HEK293 (cell line): ENCODE results near the gene FAM3C.
"Not testable (repeated sequence)": the region's sequence is repeated elsewhere in the genome, so short reads cannot be mapped to it uniquely, and the experiment has no call there.

Experiments used
- CTCF ChIA-PET: fragments of 350-600 bp; formaldehyde crosslinking; extraction: SDS; loops from one replicate; lab custom pipeline; 2021; ENCODE audit warnings: antibody characterized with exemption; lab: Yijun Ruan, JAX
- POLR2A ChIA-PET: fragments of 300-600 bp; formaldehyde crosslinking; extraction: SDS; loops from one replicate; lab custom pipeline; 2020; ENCODE audit warnings: antibody characterized with exemption, inconsistent platforms; lab: Yijun Ruan, JAX
- H3K27ac ChIP-seq: fragments of 200-500 bp; sonication (Bioruptor generic); 2 replicates; pipeline ENCODE4 v1.5.1; 2014; ENCODE audit warnings: low read depth, low read length, control low read depth, inconsistent platforms; ENCODE audit errors: extremely low read depth
- H3K36me3 ChIP-seq, 2 experiments: fragments of 200-500 bp in 1 of 2; sonication (Bioruptor generic) in 1 of 2; 1 replicate in 1 of 2; 2 replicates in 1 of 2; pipeline ENCODE4 v1.5.1; 2014 to 2017; ENCODE audit warnings: inconsistent platforms in 2 of 2, low read length in 2 of 2; ENCODE audit not compliant: control insufficient read depth in 2 of 2, insufficient read depth in 1 of 2
- H3K4me1 ChIP-seq: fragments of 200-500 bp; sonication (Bioruptor generic); 2 replicates; pipeline ENCODE4 v1.5.1; 2014; ENCODE audit warnings: mild to moderate bottlenecking, low read length, inconsistent platforms; ENCODE audit not compliant: control insufficient read depth, insufficient read depth
- H3K4me3 ChIP-seq: 2 replicates; pipeline ENCODE4 v1.5.1; 2011; ENCODE audit warnings: low read depth, mild to moderate bottlenecking, control low read depth, low read length, moderate library complexity
- H3K9me3 ChIP-seq: fragments of 200-500 bp; sonication (Bioruptor generic); 2 replicates; pipeline ENCODE4 v1.5.1; 2014; ENCODE audit warnings: low read depth, low read length, inconsistent platforms; ENCODE audit not compliant: control insufficient read depth, insufficient read depth
- BCL11B ChIP-seq: fragments of 450-650 bp; formaldehyde crosslinking; IDR thresholded peaks from 2 replicates; pipeline ENCODE4 v1.5.1; 2016; ENCODE audit warnings: low read depth, missing biosample characterization, missing genetic modification characterization
- CTCF ChIP-seq: fragments of 450-650 bp; formaldehyde crosslinking; IDR thresholded peaks from 2 replicates; pipeline ENCODE4 v1.5.1; 2016; ENCODE audit warnings: missing biosample characterization, missing genetic modification characterization
- EGR2 ChIP-seq: fragments of 450-650 bp; formaldehyde crosslinking; IDR thresholded peaks from 2 replicates; pipeline ENCODE4 v1.5.1; 2016; ENCODE audit warnings: low read depth, missing biosample characterization, missing genetic modification characterization
- GLI4 ChIP-seq: fragments of 450-650 bp; formaldehyde crosslinking; IDR thresholded peaks from 2 replicates; pipeline ENCODE4 v1.5.1; 2016; ENCODE audit warnings: missing biosample characterization, missing genetic modification characterization
- KLF1 ChIP-seq: fragments of 450-650 bp; formaldehyde crosslinking; IDR thresholded peaks from 2 replicates; pipeline ENCODE4 v1.5.1; 2016; ENCODE audit warnings: missing biosample characterization, missing genetic modification characterization
- MEIS1 ChIP-seq: sonication (generic); formaldehyde crosslinking; IDR thresholded peaks from 2 replicates; pipeline ENCODE4 v1.8.1; 2022; ENCODE audit warnings: missing genetic modification reagents, mild to moderate bottlenecking, borderline replicate concordance
- OVOL3 ChIP-seq: fragments of 450-650 bp; formaldehyde crosslinking; IDR thresholded peaks from 2 replicates; pipeline ENCODE4 v1.5.1; 2016; ENCODE audit warnings: missing biosample characterization, missing genetic modification characterization
- SP3 ChIP-seq: fragments of 450-650 bp; formaldehyde crosslinking; IDR thresholded peaks from 2 replicates; pipeline ENCODE4 v1.5.1; 2016; ENCODE audit warnings: missing biosample characterization, missing genetic modification characterization
- YY1 ChIP-seq: fragments of 450-650 bp; formaldehyde crosslinking; IDR thresholded peaks from 2 replicates; pipeline ENCODE4 v1.5.1; 2018; ENCODE audit warnings: missing biosample characterization, missing genetic modification characterization
- YY2 ChIP-seq: fragments of 450-650 bp; formaldehyde crosslinking; IDR thresholded peaks from 2 replicates; pipeline ENCODE4 v1.5.1; 2016; ENCODE audit warnings: missing biosample characterization, missing genetic modification characterization
- ZBTB10 ChIP-seq: fragments of 450-650 bp; formaldehyde crosslinking; IDR thresholded peaks from 2 replicates; pipeline ENCODE4 v1.5.1; 2016; ENCODE audit warnings: missing biosample characterization, missing genetic modification characterization
- ZBTB17 ChIP-seq: fragments of 450-650 bp; formaldehyde crosslinking; IDR thresholded peaks from 2 replicates; pipeline ENCODE4 v1.5.1; 2016; ENCODE audit warnings: missing biosample characterization, missing genetic modification characterization
- ZBTB6 ChIP-seq: fragments of 450-650 bp; formaldehyde crosslinking; IDR thresholded peaks from 2 replicates; pipeline ENCODE4 v1.5.1; 2017; ENCODE audit warnings: missing biosample characterization, missing genetic modification characterization
- ZFP37 ChIP-seq: fragments of 450-650 bp; formaldehyde crosslinking; IDR thresholded peaks from 2 replicates; pipeline ENCODE4 v1.5.1; 2016; ENCODE audit warnings: missing biosample characterization, missing genetic modification characterization
- ZFP69B ChIP-seq: fragments of 450-650 bp; formaldehyde crosslinking; IDR thresholded peaks from 2 replicates; pipeline ENCODE4 v1.5.1; 2016; ENCODE audit warnings: missing biosample characterization, missing genetic modification characterization
- ZNF140 ChIP-seq: fragments of 450-650 bp; formaldehyde crosslinking; IDR thresholded peaks from 2 replicates; pipeline ENCODE4 v1.5.1; 2016; ENCODE audit warnings: missing biosample characterization, missing genetic modification characterization
- ZNF169 ChIP-seq: fragments of 450-650 bp; formaldehyde crosslinking; IDR thresholded peaks from 2 replicates; pipeline ENCODE4 v1.5.1; 2016; ENCODE audit warnings: missing biosample characterization, missing genetic modification characterization
- ZNF175 ChIP-seq: fragments of 450-650 bp; formaldehyde crosslinking; IDR thresholded peaks from 2 replicates; pipeline ENCODE4 v1.5.1; 2016; ENCODE audit warnings: missing biosample characterization, missing genetic modification characterization
- ZNF184 ChIP-seq: fragments of 450-650 bp; IDR thresholded peaks from 2 replicates; pipeline ENCODE4 v1.5.1; 2018; ENCODE audit warnings: missing biosample characterization, mild to moderate bottlenecking, missing genetic modification characterization
- ZNF214 ChIP-seq: fragments of 450-650 bp; formaldehyde crosslinking; IDR thresholded peaks from 2 replicates; pipeline ENCODE4 v1.5.1; 2017; ENCODE audit warnings: missing biosample characterization, mild to moderate bottlenecking, missing genetic modification characterization, borderline replicate concordance
- ZNF335 ChIP-seq: fragments of 450-650 bp; formaldehyde crosslinking; conservative IDR thresholded peaks from 2 replicates; pipeline ENCODE4 v1.5.1; 2016; ENCODE audit warnings: missing biosample characterization, missing genetic modification characterization
- ZNF561 ChIP-seq: fragments of 450-650 bp; IDR thresholded peaks from 2 replicates; pipeline ENCODE4 v1.5.1; 2018; ENCODE audit warnings: missing biosample characterization, missing genetic modification characterization, borderline replicate concordance
- ZNF600 ChIP-seq: fragments of 450-650 bp; formaldehyde crosslinking; IDR thresholded peaks from 2 replicates; pipeline ENCODE4 v1.5.1; 2016; ENCODE audit warnings: missing biosample characterization, missing genetic modification characterization
- ZNF621 ChIP-seq: fragments of 450-650 bp; formaldehyde crosslinking; IDR thresholded peaks from 2 replicates; pipeline ENCODE4 v1.5.1; 2017; ENCODE audit warnings: missing biosample characterization, missing genetic modification characterization
- ZNF623 ChIP-seq: fragments of 450-650 bp; formaldehyde crosslinking; IDR thresholded peaks from 2 replicates; pipeline ENCODE4 v1.5.1; 2016; ENCODE audit warnings: missing biosample characterization, missing genetic modification characterization
- ZNF692 ChIP-seq: fragments of 450-650 bp; formaldehyde crosslinking; IDR thresholded peaks from 2 replicates; pipeline ENCODE4 v1.5.1; 2016; ENCODE audit warnings: missing biosample characterization, missing genetic modification characterization
- ZNF76 ChIP-seq: fragments of 450-650 bp; formaldehyde crosslinking; IDR thresholded peaks from 2 replicates; pipeline ENCODE4; 2016; ENCODE audit warnings: low read depth, missing biosample characterization, missing genetic modification characterization, borderline replicate concordance

Gene FAM3C

GRCh38 chr7:121440857-121441503 lies 44.9 kb upstream of the FAM3C start:
- Histone ChIP-seq H3K4me3 (no peak overlapping the region), H3K9me3 (no peaks in the 10 kb centered on the region), H3K4me1 (no peaks in the 10 kb centered on the region), H3K27ac (no peak overlapping the region), H3K36me3 (no peaks in the 10 kb centered on the region)
- CTCF ChIA-PET = no interaction called here
- TF ChIP-seq ZNF623 (tag by site-specific recombination) = no peak
- no peak for TF ChIP-seq CTCF (tag by site-specific recombination)
- TF ChIP-seq ZFP37 (tag by site-specific recombination) = no peak
- TF ChIP-seq ZBTB6 = no peak
- TF ChIP-seq ZNF621 (tag by site-specific recombination) = no peak
- no peak for TF ChIP-seq BCL11B (tag by site-specific recombination)
- no peak for TF ChIP-seq MEIS1
- no peak for TF ChIP-seq GLI4 (tag by site-specific recombination)
- TF ChIP-seq OVOL3 (tag by site-specific recombination) = no peak
- TF ChIP-seq ZNF169 (tag by site-specific recombination) = no peak
- TF ChIP-seq ZNF184 (tag by site-specific recombination) = no peak
- TF ChIP-seq ZNF600 = no peak
- TF ChIP-seq ZNF175 (tag by site-specific recombination) = no peak
- no peak for TF ChIP-seq YY1 (tag by site-specific recombination)
- TF ChIP-seq ZBTB10 (tag by site-specific recombination) = no peak
- no peak for TF ChIP-seq ZNF214
- POLR2A ChIA-PET = no interaction called here

GRCh38 chr7:121438043-121438955 lies 42.2 kb upstream of the FAM3C start:
- CTCF ChIA-PET = interaction anchor here (0.6 to 1.3 kb wide), 4 partner anchors 8 to 140 kb away, joined by 3 to 4 read pairs (median 4); no protein-coding TSS in a partner anchor
- POLR2A ChIA-PET = interaction anchor here (1.1 kb wide), 1 partner anchor 17 kb away, joined by 3 read pairs; no protein-coding TSS in a partner anchor
- not testable (repeated sequence) for H3K4me3 ChIP-seq, H3K27ac ChIP-seq, H3K4me1 ChIP-seq, H3K9me3 ChIP-seq, H3K36me3 ChIP-seq
- TF ChIP-seq ZBTB17 (tag by site-specific recombination) = peak; percentile 68
- TF ChIP-seq YY2 (tag by site-specific recombination) = peak; percentile 52; the same call in 1 of the 2 replicates
- peak; percentile 32; the same call in 1 of the 2 replicates for TF ChIP-seq ZNF76
- TF ChIP-seq ZFP69B (tag by site-specific recombination) = peak; percentile 78
- peak; percentile 43 for TF ChIP-seq SP3
- TF ChIP-seq ZNF561 (tag by site-specific recombination) = peak; percentile 52; the same call in 1 of the 2 replicates
- 0 out of 2 replicates have a peak, but pooled peaks have one; percentile 19 for TF ChIP-seq ZNF335 (tag by site-specific recombination)
- TF ChIP-seq EGR2 (tag by site-specific recombination) = peak; percentile 26; the same call in 1 of the 2 replicates
- TF ChIP-seq ZNF692 (tag by site-specific recombination) = peak; percentile 74
- TF ChIP-seq ZNF600 = peak; percentile 66; the same call in 1 of the 2 replicates
- peak; percentile 30; the same call in 1 of the 2 replicates for TF ChIP-seq KLF1 (tag by site-specific recombination)
- TF ChIP-seq ZNF140 (tag by site-specific recombination) = peak; percentile 82
